Neural progenitor cell (in vitro differentiated cells): Measurements from ENCODE around the gene DAB2.

ENCODE experiments used
- EZH2 ChIP-seq: fragments of 200-600 bp; sonication (generic); IDR thresholded peaks from 2 replicates; pipeline ENCODE4 v1.6.1; 2017; ENCODE audit warnings: antibody characterized with exemption, mild to moderate bottlenecking, moderate library complexity
- TF ChIP-seq, protein P1 (sequence below): fragments of 200-600 bp; sonication (generic); IDR thresholded peaks from 2 replicates; pipeline ENCODE4 v1.5.1; 2017; ENCODE audit warnings: antibody characterized with exemption, mild to moderate bottlenecking

DNA sequence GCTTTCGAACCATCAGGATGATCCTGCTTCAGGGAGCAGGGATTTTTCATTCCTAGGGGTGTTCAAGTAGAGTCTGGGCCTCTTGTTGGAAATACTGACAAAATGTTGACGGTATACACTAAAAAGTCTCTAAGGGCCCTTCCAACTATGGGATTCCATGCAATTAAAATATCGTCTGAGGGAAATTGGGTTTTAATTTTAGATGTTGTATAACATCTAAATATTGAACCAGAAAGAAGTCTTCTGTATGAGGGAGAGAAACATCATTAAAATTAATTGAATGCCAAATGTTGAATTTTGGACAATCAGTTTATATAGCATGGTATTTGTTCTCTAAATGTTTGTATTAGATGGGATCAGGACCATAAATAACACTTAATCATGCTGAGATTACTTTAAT, 25.7 kb upstream of the DAB2 start:
- TF ChIP-seq EZH2 = no peak
- TF ChIP-seq, protein P1, sequence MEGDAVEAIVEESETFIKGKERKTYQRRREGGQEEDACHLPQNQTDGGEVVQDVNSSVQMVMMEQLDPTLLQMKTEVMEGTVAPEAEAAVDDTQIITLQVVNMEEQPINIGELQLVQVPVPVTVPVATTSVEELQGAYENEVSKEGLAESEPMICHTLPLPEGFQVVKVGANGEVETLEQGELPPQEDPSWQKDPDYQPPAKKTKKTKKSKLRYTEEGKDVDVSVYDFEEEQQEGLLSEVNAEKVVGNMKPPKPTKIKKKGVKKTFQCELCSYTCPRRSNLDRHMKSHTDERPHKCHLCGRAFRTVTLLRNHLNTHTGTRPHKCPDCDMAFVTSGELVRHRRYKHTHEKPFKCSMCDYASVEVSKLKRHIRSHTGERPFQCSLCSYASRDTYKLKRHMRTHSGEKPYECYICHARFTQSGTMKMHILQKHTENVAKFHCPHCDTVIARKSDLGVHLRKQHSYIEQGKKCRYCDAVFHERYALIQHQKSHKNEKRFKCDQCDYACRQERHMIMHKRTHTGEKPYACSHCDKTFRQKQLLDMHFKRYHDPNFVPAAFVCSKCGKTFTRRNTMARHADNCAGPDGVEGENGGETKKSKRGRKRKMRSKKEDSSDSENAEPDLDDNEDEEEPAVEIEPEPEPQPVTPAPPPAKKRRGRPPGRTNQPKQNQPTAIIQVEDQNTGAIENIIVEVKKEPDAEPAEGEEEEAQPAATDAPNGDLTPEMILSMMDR = no peak
